ENCODE results near the gene OTUD3.

- no peak for TF ChIP-seq CTCF (IDR thresholded peaks at IDR 0.05; ENCODE audit: poor library complexity)
- TF ChIP-seq EZH2phosphoT487 (IDR thresholded peaks at IDR 0.05; ENCODE audit: low read depth, severe bottlenecking, unreplicated experiment) = no peak
- no peak for TF ChIP-seq EZH2 (IDR thresholded peaks at IDR 0.05; ENCODE audit: borderline replicate concordance)
These were observed 20.2 kb upstream of the OTUD3 start for GRCh38 chr1:19861842-19862530.

Measured in hepatocyte (in vitro differentiated cells).